HG02571 (cell line): ENCODE data around the gene RPL13A.
"Not testable (repeated sequence)": the region's sequence is repeated elsewhere in the genome, so short reads cannot be mapped to it uniquely, and the experiment has no call there.

Experiments
- ATAC-seq: cut with Tn5 transposase; IDR thresholded peaks from one replicate; pipeline ENCODE4 v1.9.1; 2021; ENCODE audit warnings: mild to moderate bottlenecking, moderate library complexity; ENCODE audit not compliant: unreplicated experiment

Gene RPL13A

GRCh38 chr19:49487277-49488045 is at the start of gene RPL13A:
Gene RPL13A, plus strand, starts transcription at chr19:49487608. Its CDS starts 22 bp downstream, at chr19:49487630.
- peak; percentile 75 for ATAC-seq

GRCh38 chr19:49438261-49438660 is 49.1 kb upstream of the RPL13A start:
- ATAC-seq, result no peak

GRCh38 chr19:49439836-49440235 is 47.6 kb upstream of the RPL13A start:
- no peak for ATAC-seq

- no peak for ATAC-seq
These were observed 46.8 kb upstream of the RPL13A start for GRCh38 chr19:49440439-49441209.

- no peak for ATAC-seq
These were observed 46.0 kb upstream of the RPL13A start, which contains the start of gene SLC17A7 for GRCh38 chr19:49441210-49441959. Gene SLC17A7, minus strand, starts transcription at chr19:49441527. Its CDS starts 148 bp downstream, at chr19:49441379.

GRCh38 chr19:49441960-49442350 is 45.5 kb upstream of the RPL13A start:
- ATAC-seq, result no peak

GRCh38 chr19:49442354-49442753 is 45.1 kb upstream of the RPL13A start:
- no peak for ATAC-seq

- peak; percentile 15 for ATAC-seq
These were observed 44.5 kb upstream of the RPL13A start for GRCh38 chr19:49442771-49443365.

- ATAC-seq, result peak; percentile 64
These were observed 43.9 kb upstream of the RPL13A start for GRCh38 chr19:49443366-49444099.

- not testable (repeated sequence) for ATAC-seq
These were observed 43.2 kb upstream of the RPL13A start for GRCh38 chr19:49444100-49444700.

GRCh38 chr19:49445997-49446396 is 41.4 kb upstream of the RPL13A start:
- no peak for ATAC-seq

- no peak for ATAC-seq
These were observed 39.6 kb upstream of the RPL13A start for GRCh38 chr19:49447485-49448431.

- ATAC-seq, result no peak
These were observed 39.0 kb upstream of the RPL13A start for GRCh38 chr19:49448432-49448786.

- no peak for ATAC-seq
These were observed 37.0 kb upstream of the RPL13A start for GRCh38 chr19:49450405-49450804.

- peak; percentile 55 for ATAC-seq
These were observed 35.8 kb upstream of the RPL13A start, which contains the start of gene PIH1D1 for GRCh38 chr19:49451430-49452181. Gene PIH1D1, minus strand, starts transcription at chr19:49451814. Its CDS starts 240 bp downstream, at chr19:49451574.

- peak; percentile 77 for ATAC-seq
These were observed 34.2 kb upstream of the RPL13A start, which contains the start of gene ALDH16A1 for GRCh38 chr19:49453013-49453756. Gene ALDH16A1, plus strand, starts transcription at chr19:49453225. Its CDS starts 107 bp downstream, at chr19:49453332.

GRCh38 chr19:49453757-49454240 is 33.6 kb upstream of the RPL13A start:
- no peak for ATAC-seq
